KMS-11 (cell line): Measurements from ENCODE around the gene MT4.

Source experiments
- H2AFZ ChIP-seq: fragments of 200-600 bp; sonication (generic); 2 replicates; pipeline ENCODE4 v1.6.1; 2016; ENCODE audit warnings: antibody characterized with exemption, mixed run types, low read depth
- H3K27ac ChIP-seq: fragments of 200-600 bp; sonication (generic); 2 replicates; pipeline ENCODE4 v1.6.1; 2016; ENCODE audit warnings: mild to moderate bottlenecking, mixed run types
- H3K27me3 ChIP-seq: fragments of 200-600 bp; sonication (generic); 2 replicates; pipeline ENCODE4 v1.6.1; 2017; ENCODE audit warnings: mild to moderate bottlenecking, low read depth, mixed run types, moderate library complexity; ENCODE audit not compliant: insufficient read depth
- H3K36me3 ChIP-seq: fragments of 200-600 bp; sonication (generic); 2 replicates; pipeline ENCODE4 v1.6.1; 2017; ENCODE audit warnings: mild to moderate bottlenecking, mixed run types; ENCODE audit not compliant: insufficient read depth
- H3K4me1 ChIP-seq: fragments of 200-600 bp; sonication (generic); 2 replicates; pipeline ENCODE4 v1.6.1; 2016; ENCODE audit warnings: mild to moderate bottlenecking, low read depth, mixed run types; ENCODE audit not compliant: poor library complexity, severe bottlenecking
- H3K4me2 ChIP-seq: fragments of 200-600 bp; sonication (generic); 2 replicates; pipeline ENCODE4 v1.7.0; 2016; ENCODE audit warnings: mild to moderate bottlenecking, mixed run types
- H3K4me3 ChIP-seq: fragments of 200-600 bp; sonication (generic); IDR thresholded peaks from 2 replicates; pipeline ENCODE4 v1.6.1; 2017; ENCODE audit warnings: low read depth, low read length, mixed read lengths; ENCODE audit not compliant: insufficient read depth
- H3K79me2 ChIP-seq: fragments of 200-600 bp; sonication (generic); 2 replicates; pipeline ENCODE4 v1.6.1; 2016; ENCODE audit warnings: low read depth, mixed run types; ENCODE audit not compliant: insufficient read depth
- H3K9ac ChIP-seq: fragments of 200-600 bp; sonication (generic); 2 replicates; pipeline ENCODE4 v1.6.1; 2016; ENCODE audit warnings: mild to moderate bottlenecking, mixed run types
- H4K20me1 ChIP-seq: fragments of 200-600 bp; sonication (generic); 2 replicates; pipeline ENCODE4 v1.6.1; 2016; ENCODE audit warnings: mild to moderate bottlenecking, mixed run types; ENCODE audit not compliant: insufficient read depth
- TF ChIP-seq, protein P1 (sequence below): fragments of 200-600 bp; sonication (generic); conservative IDR thresholded peaks from 2 replicates; pipeline ENCODE4 v1.6.1; 2017; ENCODE audit warnings: low read depth, mild to moderate bottlenecking, antibody characterized with exemption, low read length, moderate library complexity, mixed read lengths

Gene MT4

DNA sequence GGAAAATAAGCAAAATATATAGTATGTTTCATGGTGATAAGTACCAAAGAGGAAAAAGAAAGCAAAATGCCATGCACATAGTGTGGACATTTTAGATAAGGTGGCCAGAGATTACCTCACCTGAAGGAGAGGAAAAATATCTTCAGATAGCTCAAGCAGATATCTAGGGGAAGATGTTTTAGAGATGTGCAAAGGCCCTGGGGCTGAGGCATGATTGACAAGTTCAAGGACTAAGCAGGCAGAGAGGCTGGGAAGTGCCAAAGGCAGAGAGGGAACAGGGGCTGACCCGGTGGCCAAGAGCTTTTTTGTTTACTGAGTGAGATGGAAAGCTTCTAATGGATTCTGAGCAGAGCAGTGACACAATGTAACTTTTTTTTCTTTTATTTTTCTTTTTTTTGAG is 4.4 kb upstream of the MT4 start:
- H3K9ac ChIP-seq: no peak overlapping the region
- H3K27ac ChIP-seq: no peak overlapping the region
- no peaks in the 10 kb centered on the region for H3K79me2 ChIP-seq
- H3K4me3 ChIP-seq: no peak overlapping the region
- no peak overlapping the region for H3K4me2 ChIP-seq
- no peaks in the 10 kb centered on the region for H4K20me1 ChIP-seq
- H3K36me3 ChIP-seq: no peaks in the 10 kb centered on the region
- H2AFZ ChIP-seq: no peak overlapping the region
- TF ChIP-seq, protein P1, sequence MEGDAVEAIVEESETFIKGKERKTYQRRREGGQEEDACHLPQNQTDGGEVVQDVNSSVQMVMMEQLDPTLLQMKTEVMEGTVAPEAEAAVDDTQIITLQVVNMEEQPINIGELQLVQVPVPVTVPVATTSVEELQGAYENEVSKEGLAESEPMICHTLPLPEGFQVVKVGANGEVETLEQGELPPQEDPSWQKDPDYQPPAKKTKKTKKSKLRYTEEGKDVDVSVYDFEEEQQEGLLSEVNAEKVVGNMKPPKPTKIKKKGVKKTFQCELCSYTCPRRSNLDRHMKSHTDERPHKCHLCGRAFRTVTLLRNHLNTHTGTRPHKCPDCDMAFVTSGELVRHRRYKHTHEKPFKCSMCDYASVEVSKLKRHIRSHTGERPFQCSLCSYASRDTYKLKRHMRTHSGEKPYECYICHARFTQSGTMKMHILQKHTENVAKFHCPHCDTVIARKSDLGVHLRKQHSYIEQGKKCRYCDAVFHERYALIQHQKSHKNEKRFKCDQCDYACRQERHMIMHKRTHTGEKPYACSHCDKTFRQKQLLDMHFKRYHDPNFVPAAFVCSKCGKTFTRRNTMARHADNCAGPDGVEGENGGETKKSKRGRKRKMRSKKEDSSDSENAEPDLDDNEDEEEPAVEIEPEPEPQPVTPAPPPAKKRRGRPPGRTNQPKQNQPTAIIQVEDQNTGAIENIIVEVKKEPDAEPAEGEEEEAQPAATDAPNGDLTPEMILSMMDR: no peak
- no peaks in the 10 kb centered on the region for H3K27me3 ChIP-seq
- no peaks in the 10 kb centered on the region for H3K4me1 ChIP-seq

DNA sequence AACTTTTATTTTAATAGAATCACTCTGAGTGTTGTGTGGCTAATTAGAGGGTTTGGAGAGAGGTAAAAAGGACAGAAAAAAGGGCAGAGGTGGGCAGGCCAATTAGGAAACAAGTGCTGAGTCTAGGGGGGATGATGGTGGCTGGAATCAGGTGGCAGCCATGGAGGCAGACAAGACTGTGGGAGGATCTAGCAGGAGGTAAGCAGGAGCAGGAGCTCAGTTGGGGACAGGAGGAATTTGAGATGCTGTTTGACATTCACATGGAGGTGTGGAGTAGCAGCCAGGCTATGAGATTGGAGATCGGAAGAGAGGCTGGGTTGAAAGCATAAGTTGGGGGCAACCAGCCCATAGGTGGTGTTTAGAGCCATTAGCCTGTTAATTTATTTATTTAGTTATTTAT is 3.7 kb upstream of the MT4 start:
- TF ChIP-seq, protein P1: no peak
- H3K9ac ChIP-seq: no peak overlapping the region
- H3K4me1 ChIP-seq: no peaks in the 10 kb centered on the region
- H3K79me2 ChIP-seq: no peaks in the 10 kb centered on the region
- no peak overlapping the region for H3K4me2 ChIP-seq
- no peaks in the 10 kb centered on the region for H4K20me1 ChIP-seq
- no peaks in the 10 kb centered on the region for H3K36me3 ChIP-seq
- H3K4me3 ChIP-seq: no peak overlapping the region
- no peak overlapping the region for H3K27ac ChIP-seq
- no peak overlapping the region for H2AFZ ChIP-seq
- H3K27me3 ChIP-seq: no peaks in the 10 kb centered on the region

GRCh38 chr16:56569971-56570370 is 5.1 kb downstream of the MT4 start:
- no peak overlapping the region for H3K4me2 ChIP-seq
- no peak overlapping the region for H2AFZ ChIP-seq
- no peaks in the 10 kb centered on the region for H4K20me1 ChIP-seq
- no peaks in the 10 kb centered on the region for H3K27me3 ChIP-seq
- no peaks in the 10 kb centered on the region for H3K36me3 ChIP-seq
- no peak overlapping the region for H3K9ac ChIP-seq
- no peak overlapping the region for H3K27ac ChIP-seq
- H3K4me3 ChIP-seq: no peak overlapping the region
- no peaks in the 10 kb centered on the region for H3K4me1 ChIP-seq
- H3K79me2 ChIP-seq: no peaks in the 10 kb centered on the region
- TF ChIP-seq, protein P1: no peak

GRCh38 chr16:56571525-56571924 is 6.7 kb downstream of the MT4 start:
- H3K27me3 ChIP-seq: no peaks in the 10 kb centered on the region
- no peaks in the 10 kb centered on the region for H3K36me3 ChIP-seq
- H3K79me2 ChIP-seq: no peaks in the 10 kb centered on the region
- no peak overlapping the region for H3K4me3 ChIP-seq
- no peaks in the 10 kb centered on the region for H3K4me1 ChIP-seq
- no peak overlapping the region for H2AFZ ChIP-seq
- no peak overlapping the region for H3K9ac ChIP-seq
- H4K20me1 ChIP-seq: no peaks in the 10 kb centered on the region
- H3K4me2 ChIP-seq: no peak overlapping the region
- no peak overlapping the region for H3K27ac ChIP-seq
- TF ChIP-seq, protein P1: no peak
